ENCODE results near the gene MTCL1.

DNA sequence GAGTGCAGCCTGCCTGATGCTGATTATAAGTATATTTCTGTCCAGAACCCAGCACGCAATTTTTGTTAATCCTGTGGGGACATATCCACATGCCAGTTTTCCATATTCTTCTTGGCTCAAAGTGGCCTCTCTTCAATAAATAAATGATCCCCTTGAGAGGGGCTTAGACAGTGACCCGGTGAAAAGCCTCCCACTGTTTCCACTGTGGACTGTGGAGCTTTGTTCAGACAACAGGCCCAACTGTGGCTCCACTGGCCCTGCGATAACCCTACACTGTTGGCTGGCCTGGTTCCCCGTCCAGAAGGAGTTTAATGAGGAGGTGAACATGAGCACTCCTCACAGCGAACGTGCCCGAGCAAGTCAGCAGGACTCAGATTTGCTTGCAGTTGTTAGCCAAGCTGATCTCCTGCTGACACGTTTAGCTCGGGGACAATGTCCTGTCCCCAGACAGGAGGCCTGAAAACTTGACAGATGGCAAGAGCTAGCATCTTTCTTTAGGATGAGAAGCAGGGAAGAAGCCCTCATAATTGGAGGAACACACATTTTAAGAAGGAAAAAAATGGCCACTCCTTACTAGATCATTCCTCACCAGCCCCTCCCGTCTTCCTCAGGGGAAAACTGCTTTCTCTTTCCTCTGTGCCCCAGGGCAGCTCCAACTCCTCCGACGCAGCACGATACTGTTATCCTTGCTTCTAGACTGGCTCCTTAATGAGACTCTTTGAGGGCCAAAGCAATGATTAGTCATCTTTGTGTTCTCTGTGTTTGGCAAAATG, 20.0 kb upstream of the MTCL1 start:
- TF ChIP-seq, protein P1, sequence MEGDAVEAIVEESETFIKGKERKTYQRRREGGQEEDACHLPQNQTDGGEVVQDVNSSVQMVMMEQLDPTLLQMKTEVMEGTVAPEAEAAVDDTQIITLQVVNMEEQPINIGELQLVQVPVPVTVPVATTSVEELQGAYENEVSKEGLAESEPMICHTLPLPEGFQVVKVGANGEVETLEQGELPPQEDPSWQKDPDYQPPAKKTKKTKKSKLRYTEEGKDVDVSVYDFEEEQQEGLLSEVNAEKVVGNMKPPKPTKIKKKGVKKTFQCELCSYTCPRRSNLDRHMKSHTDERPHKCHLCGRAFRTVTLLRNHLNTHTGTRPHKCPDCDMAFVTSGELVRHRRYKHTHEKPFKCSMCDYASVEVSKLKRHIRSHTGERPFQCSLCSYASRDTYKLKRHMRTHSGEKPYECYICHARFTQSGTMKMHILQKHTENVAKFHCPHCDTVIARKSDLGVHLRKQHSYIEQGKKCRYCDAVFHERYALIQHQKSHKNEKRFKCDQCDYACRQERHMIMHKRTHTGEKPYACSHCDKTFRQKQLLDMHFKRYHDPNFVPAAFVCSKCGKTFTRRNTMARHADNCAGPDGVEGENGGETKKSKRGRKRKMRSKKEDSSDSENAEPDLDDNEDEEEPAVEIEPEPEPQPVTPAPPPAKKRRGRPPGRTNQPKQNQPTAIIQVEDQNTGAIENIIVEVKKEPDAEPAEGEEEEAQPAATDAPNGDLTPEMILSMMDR (IDR thresholded peaks at IDR 0.05; ENCODE audit: poor library complexity) = no peak
- TF ChIP-seq EZH2 (IDR thresholded peaks at IDR 0.05; ENCODE audit: borderline replicate concordance) = no peak
- TF ChIP-seq EZH2phosphoT487 (IDR thresholded peaks at IDR 0.05; ENCODE audit: low read depth, severe bottlenecking, unreplicated experiment) = no peak

All from hepatocyte (in vitro differentiated cells).